Astrocyte (in vitro differentiated cells and primary cell): ENCODE results near the gene DHX58.

ENCODE experiments used
- CTCF ChIP-seq: IDR thresholded peaks from 2 replicates; pipeline ENCODE4 v1.5.1; 2011; ENCODE audit warnings: low read depth, mild to moderate bottlenecking, inconsistent platforms, low read length, moderate library complexity; ENCODE audit not compliant: insufficient read depth
- EZH2 ChIP-seq: IDR thresholded peaks from 2 replicates; pipeline ENCODE4 v1.6.1; 2012; ENCODE audit warnings: mild to moderate bottlenecking, low read length, inconsistent platforms; ENCODE audit not compliant: insufficient read depth

- TF ChIP-seq CTCF: no peak
- no peak for TF ChIP-seq EZH2
Observed at GRCh38 chr17:42103221-42103954, 9.1 kb downstream of the DHX58 start.
